Measurements from ENCODE around the gene JAK1. TPM values are rescaled to one million over a fixed set of nuclear protein-coding genes. Genes with fewer than 3 reads are reported as not detected.
A peak's percentile ranks its signal among the peaks of the same experiment; 100 is the strongest.

JAK1 gene
- total and polyA plus RNA-seq, 2 experiments from 2014 or later: 8.0 to 19.5 TPM

- Mint-ChIP-seq H3K4me1 (peaks cover 10% of the 10 kb centered on the region), H3K4me3 (no peak overlapping the region), H3K27me3 (ENCODE audit: insufficient read depth, low read depth, poor library complexity) (peaks cover 1% of the 10 kb centered on the region), H3K36me3 (ENCODE audit: low read depth) (no peaks in the 10 kb centered on the region; the same call in 2 of the 3 replicates), H3K27ac (peak overlapping the region; percentile 21), H3K9me3 (no peaks in the 10 kb centered on the region)
- Histone ChIP-seq H3K79me2 (replicated peaks; ENCODE audit: insufficient read depth) (no peaks in the 10 kb centered on the region), H3K27me3 (ENCODE audit: insufficient read depth) (no peaks in the 10 kb centered on the region), H3K4me2 (no peak overlapping the region), H3K9me2 (ENCODE audit: insufficient read depth) (no peaks in the 10 kb centered on the region), H3F3A (replicated peaks; ENCODE audit: low read depth) (no peaks in the 10 kb centered on the region), H3K4me1 (ENCODE audit: insufficient read depth) (no peaks in the 10 kb centered on the region), H2AFZ (no peak overlapping the region), H3K36me3 (ENCODE audit: insufficient read depth) (no peaks in the 10 kb centered on the region), H3K27ac (ENCODE audit: low read depth) (no peak overlapping the region), H4K20me1 (replicated peaks; ENCODE audit: insufficient read depth) (no peaks in the 10 kb centered on the region), H3K4me3 (no peak overlapping the region)
- DNase-seq (ENCODE audit: low spot score) (no peak), ATAC-seq (no peak)
- no peak for TF ChIP-seq ZNF331 (CRISPR knock-in tag; IDR thresholded peaks at IDR 0.05; ENCODE audit: low read depth)
- no peak for TF ChIP-seq ZNF462 (CRISPR knock-in tag; IDR thresholded peaks at IDR 0.05)
- no peak for TF ChIP-seq ETS1 (IDR thresholded peaks at IDR 0.05)
- TF ChIP-seq ZNF114 (CRISPR knock-in tag; IDR thresholded peaks at IDR 0.05): no peak
- no peak for TF ChIP-seq EZH2 (IDR thresholded peaks at IDR 0.05; ENCODE audit: low read depth, unreplicated experiment)
- no peak for TF ChIP-seq POLR2AphosphoS5 (IDR thresholded peaks at IDR 0.05; ENCODE audit: low read depth)
- TF ChIP-seq JUNB (IDR thresholded peaks at IDR 0.05; ENCODE audit: unreplicated experiment): no peak
- TF ChIP-seq NANOG (IDR thresholded peaks at IDR 0.05; ENCODE audit: borderline replicate concordance): no peak
- no peak for TF ChIP-seq CTCF (conservative IDR thresholded peaks at IDR 0.05; ENCODE audit: low read depth in 2 of 2)
- no peak for TF ChIP-seq EZH2phosphoT487 (IDR thresholded peaks at IDR 0.05; ENCODE audit: unreplicated experiment)
- no peak for TF ChIP-seq REST (IDR thresholded peaks at IDR 0.05; ENCODE audit: unreplicated experiment)
- TF ChIP-seq STAT1 (IDR thresholded peaks at IDR 0.05; ENCODE audit: unreplicated experiment): no peak
- TF ChIP-seq CREB1 (CRISPR knock-in tag; IDR thresholded peaks at IDR 0.05; ENCODE audit: low read depth): no peak
These were observed 136.2 kb downstream of the JAK1 start for GRCh38 chr1:64830030-64830651.

Measured in GM23338 (cell line).